RWPE2 (cell line): Measurements from ENCODE around the gene ZBTB3.
"Not testable (repeated sequence)": the region's sequence is repeated elsewhere in the genome, so short reads cannot be mapped to it uniquely, and the experiment has no call there.

Source experiments
- ATAC-seq: fragments of 200-7000 bp; cut with Tn5 transposase; 3 replicates; pipeline ENCODE4 v1.9.1; 2021; ENCODE audit warnings: low read depth
- DNase-seq: peaks from one replicate; pipeline ENCODE4 v3.0.0-alpha.2; 2020; ENCODE audit warnings: low spot score
- H3K27ac ChIP-seq: fragments of 450-650 bp; 2 replicates; pipeline ENCODE4 v1.5.1; 2017; ENCODE audit warnings: mild to moderate bottlenecking; ENCODE audit not compliant: poor library complexity, severe bottlenecking
- H3K27me3 ChIP-seq: fragments of 250-450 bp; sonication (Bioruptor Pico); 2 replicates; pipeline ENCODE4 v1.5.1; 2021; ENCODE audit warnings: mild to moderate bottlenecking, moderate library complexity; ENCODE audit not compliant: insufficient read depth, poor library complexity, severe bottlenecking
- H3K36me3 ChIP-seq: fragments of 250-450 bp; sonication (Bioruptor Pico); 2 replicates; pipeline ENCODE4 v1.5.1; 2020; ENCODE audit warnings: low read depth, mild to moderate bottlenecking, moderate library complexity
- H3K4me1 ChIP-seq: fragments of 250-450 bp; sonication (Bioruptor Pico); 2 replicates; pipeline ENCODE4 v1.5.1; 2021; ENCODE audit warnings: mild to moderate bottlenecking, moderate library complexity; ENCODE audit not compliant: insufficient read depth, poor library complexity, severe bottlenecking
- H3K4me3 ChIP-seq: fragments of 250-450 bp; sonication (Bioruptor Pico); 2 replicates; pipeline ENCODE4 v1.5.1; 2021; ENCODE audit warnings: mild to moderate bottlenecking, moderate library complexity; ENCODE audit not compliant: severe bottlenecking
- H3K9me3 ChIP-seq: fragments of 250-450 bp; sonication (Bioruptor Pico); 2 replicates; pipeline ENCODE4 v1.5.1; 2021; ENCODE audit warnings: mild to moderate bottlenecking, moderate library complexity; ENCODE audit not compliant: severe bottlenecking
- TF ChIP-seq, protein P1 (sequence below): fragments of 450-650 bp; IDR thresholded peaks from one replicate; pipeline ENCODE4 v1.5.1; 2017; ENCODE audit warnings: mild to moderate bottlenecking, moderate library complexity; ENCODE audit not compliant: poor library complexity, severe bottlenecking

ZBTB3 gene

DNA sequence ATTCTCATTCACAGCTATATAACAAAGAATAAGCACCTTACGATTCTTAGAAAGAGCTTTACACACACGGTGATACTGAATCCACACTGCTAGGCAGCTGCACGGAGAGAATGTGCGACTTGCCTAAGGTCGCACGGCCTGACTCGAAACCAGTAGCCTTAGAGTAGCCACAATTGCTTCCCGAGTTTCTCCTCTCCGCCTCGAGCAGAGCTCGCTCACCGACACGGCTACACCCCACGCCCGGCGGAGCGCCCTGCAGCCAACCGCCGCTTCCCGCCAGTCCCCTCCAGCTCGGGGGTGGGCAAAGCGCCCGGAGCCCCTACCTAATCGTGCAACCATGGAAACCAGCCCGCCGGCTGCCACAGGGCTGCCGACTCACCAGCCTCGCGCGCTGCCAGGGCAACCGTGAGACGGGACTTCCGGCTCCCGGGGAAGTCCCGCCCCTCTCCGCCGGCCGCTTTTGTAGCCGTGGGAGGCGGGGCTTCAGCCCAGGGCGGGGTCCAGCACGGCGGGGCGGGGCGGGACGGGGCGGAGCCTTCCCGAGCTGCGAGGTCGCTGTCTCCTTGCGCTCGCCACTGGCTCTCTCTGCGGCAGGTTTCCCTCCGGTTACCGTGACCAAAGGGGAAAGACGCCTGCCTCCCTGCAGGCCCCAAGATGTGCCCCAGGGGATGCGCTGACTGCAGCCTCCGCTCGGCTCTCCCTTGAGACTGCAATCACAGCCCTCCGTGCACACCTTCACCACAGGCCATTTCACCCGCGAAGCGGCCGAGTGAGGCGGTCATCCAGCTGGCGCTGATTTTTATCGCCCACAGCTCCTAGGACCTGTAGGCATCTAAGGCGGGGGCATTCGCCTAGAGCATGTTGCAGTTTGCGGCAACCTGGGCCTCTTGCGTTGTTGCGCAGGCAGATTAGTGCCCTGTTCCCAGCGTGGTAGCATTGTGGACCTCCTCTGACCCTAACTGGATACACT, 47.8 kb downstream of the ZBTB3 start:
- TF ChIP-seq, protein P1, sequence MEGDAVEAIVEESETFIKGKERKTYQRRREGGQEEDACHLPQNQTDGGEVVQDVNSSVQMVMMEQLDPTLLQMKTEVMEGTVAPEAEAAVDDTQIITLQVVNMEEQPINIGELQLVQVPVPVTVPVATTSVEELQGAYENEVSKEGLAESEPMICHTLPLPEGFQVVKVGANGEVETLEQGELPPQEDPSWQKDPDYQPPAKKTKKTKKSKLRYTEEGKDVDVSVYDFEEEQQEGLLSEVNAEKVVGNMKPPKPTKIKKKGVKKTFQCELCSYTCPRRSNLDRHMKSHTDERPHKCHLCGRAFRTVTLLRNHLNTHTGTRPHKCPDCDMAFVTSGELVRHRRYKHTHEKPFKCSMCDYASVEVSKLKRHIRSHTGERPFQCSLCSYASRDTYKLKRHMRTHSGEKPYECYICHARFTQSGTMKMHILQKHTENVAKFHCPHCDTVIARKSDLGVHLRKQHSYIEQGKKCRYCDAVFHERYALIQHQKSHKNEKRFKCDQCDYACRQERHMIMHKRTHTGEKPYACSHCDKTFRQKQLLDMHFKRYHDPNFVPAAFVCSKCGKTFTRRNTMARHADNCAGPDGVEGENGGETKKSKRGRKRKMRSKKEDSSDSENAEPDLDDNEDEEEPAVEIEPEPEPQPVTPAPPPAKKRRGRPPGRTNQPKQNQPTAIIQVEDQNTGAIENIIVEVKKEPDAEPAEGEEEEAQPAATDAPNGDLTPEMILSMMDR = no peak

DNA sequence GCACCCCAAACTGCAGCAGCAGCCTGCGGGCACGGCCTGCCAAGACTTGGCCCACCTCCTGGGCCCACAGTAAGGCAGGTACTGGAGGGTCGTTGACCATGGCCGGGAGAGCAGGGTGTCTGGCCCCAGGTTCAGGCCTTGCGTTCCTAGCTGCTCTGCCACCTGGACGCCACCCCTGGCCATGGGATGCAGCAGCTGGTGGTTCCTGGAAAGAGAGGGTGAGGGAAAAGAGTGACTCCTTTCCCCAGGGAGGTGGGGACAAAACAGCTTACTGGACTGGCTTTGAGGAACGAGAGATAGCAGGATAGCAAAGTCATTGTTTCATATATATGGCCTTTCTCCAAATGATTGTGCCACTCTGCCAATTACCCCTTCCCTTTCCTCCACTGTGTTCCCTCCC, 48.5 kb downstream of the ZBTB3 start:
- H3K4me3 ChIP-seq = peak overlapping the region; percentile 63

More for the DNA sequence above, 47.8 kb downstream of the ZBTB3 start:
- H3K4me3 ChIP-seq = peak overlapping the region; percentile 63
- DNase-seq = peak; percentile 93
- peak; percentile 71 for ATAC-seq
- peak overlapping the region; percentile 44 for H3K27ac ChIP-seq
- H3K36me3 ChIP-seq = peaks cover 20% of the 10 kb centered on the region
- peaks cover 2% of the 10 kb centered on the region for H3K4me1 ChIP-seq
- no peaks in the 10 kb centered on the region for H3K9me3 ChIP-seq
- no peaks in the 10 kb centered on the region for H3K27me3 ChIP-seq

DNA sequence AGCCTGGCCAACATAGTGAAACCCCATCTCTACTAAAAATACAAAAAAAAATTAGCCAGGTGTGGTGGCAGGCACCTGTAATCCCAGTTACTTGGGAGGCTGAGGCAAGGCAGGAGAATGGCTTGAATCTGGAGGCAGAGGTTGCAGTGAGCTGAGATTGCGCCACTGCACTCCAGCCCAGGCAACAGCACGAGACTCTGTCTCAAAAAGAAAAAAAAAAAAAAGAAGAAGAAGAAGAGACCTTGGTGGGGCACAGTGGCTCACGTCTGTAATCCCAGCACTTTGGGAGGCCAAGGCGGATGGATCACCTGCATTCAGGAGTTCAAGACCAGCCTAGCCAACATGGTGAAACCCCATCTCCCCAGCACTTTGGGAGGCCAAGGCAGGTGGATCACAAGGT, 50.0 kb downstream of the ZBTB3 start:
- not testable (repeated sequence) for H3K27ac ChIP-seq, H3K4me1 ChIP-seq, H3K4me3 ChIP-seq, H3K9me3 ChIP-seq, H3K27me3 ChIP-seq, DNase-seq, ATAC-seq
- H3K36me3 ChIP-seq = peaks cover 15% of the 10 kb centered on the region

More for the DNA sequence above, 48.5 kb downstream of the ZBTB3 start:
- ATAC-seq (no peak), DNase-seq (no peak)
- H3K27me3 ChIP-seq = no peaks in the 10 kb centered on the region
- TF ChIP-seq, protein P1 = no peak
- peaks cover 2% of the 10 kb centered on the region for H3K4me1 ChIP-seq
- H3K27ac ChIP-seq = peak overlapping the region; percentile 44
- peaks cover 16% of the 10 kb centered on the region for H3K36me3 ChIP-seq
- H3K9me3 ChIP-seq = no peaks in the 10 kb centered on the region

DNA sequence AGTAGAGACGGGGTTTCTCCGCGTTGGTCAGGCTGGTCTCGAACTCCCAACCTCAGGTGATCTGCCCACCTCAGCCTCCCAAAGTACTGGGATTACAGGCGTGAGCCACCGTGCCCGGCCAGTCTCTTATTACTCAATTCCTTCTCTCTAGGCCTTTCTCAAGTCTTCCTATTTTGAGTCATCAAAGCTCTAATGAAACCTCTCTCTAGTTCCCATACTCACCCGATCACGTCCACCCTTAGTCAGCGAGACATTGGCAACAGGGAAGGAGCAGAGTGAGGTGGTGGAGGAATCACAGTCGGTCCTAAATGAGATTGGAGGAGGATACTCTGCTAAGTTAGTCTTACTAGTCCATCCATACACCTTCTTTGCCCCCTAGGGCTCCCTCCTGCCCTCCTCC, 51.7 kb downstream of the ZBTB3 start:
- Histone ChIP-seq H3K4me3 (no peak overlapping the region), H3K4me1 (peaks cover 2% of the 10 kb centered on the region), H3K27ac (no peak overlapping the region), H3K9me3 (no peaks in the 10 kb centered on the region), H3K27me3 (no peaks in the 10 kb centered on the region), H3K36me3 (peaks cover 15% of the 10 kb centered on the region)
- TF ChIP-seq, protein P1 = no peak
- ATAC-seq = no peak
- DNase-seq = no peak
